Epithelial cell of prostate (primary cell): ENCODE results near the gene ERAP2.
"Not testable (repeated sequence)": the region's sequence is repeated elsewhere in the genome, so short reads cannot be mapped to it uniquely, and the experiment has no call there.

Source experiments
- DNase-seq: peaks from one replicate; pipeline ENCODE4 v3.0.0-alpha.2; 2011; ENCODE audit warnings: low read depth, low spot score
- H3K27ac ChIP-seq: fragments of 450-650 bp; 2 replicates; pipeline ENCODE4 v1.5.1; 2017; ENCODE audit warnings: mild to moderate bottlenecking

The ERAP2 gene

GRCh38 chr5:96863114-96863513 is 13.2 kb upstream of the ERAP2 start:
- no peak overlapping the region for H3K27ac ChIP-seq
- no peak for DNase-seq

- no peak overlapping the region for H3K27ac ChIP-seq
- DNase-seq: no peak
Measured at GRCh38 chr5:96863949-96864584, 12.2 kb upstream of the ERAP2 start.

GRCh38 chr5:96864922-96865530 is 11.3 kb upstream of the ERAP2 start:
- H3K27ac ChIP-seq: no peak overlapping the region
- no peak for DNase-seq

- no peak overlapping the region for H3K27ac ChIP-seq
- no peak for DNase-seq
Measured at GRCh38 chr5:96868603-96869371, 7.5 kb upstream of the ERAP2 start.

GRCh38 chr5:96869372-96869641 is 7.0 kb upstream of the ERAP2 start:
- DNase-seq: no peak
- H3K27ac ChIP-seq: no peak overlapping the region

- DNase-seq: no peak
- no peak overlapping the region for H3K27ac ChIP-seq
Measured at GRCh38 chr5:96870094-96871026, 5.9 kb upstream of the ERAP2 start.

GRCh38 chr5:96871027-96871399 is 5.3 kb upstream of the ERAP2 start:
- DNase-seq: no peak
- no peak overlapping the region for H3K27ac ChIP-seq

GRCh38 chr5:96871686-96872085 is 4.6 kb upstream of the ERAP2 start:
- H3K27ac ChIP-seq: no peak overlapping the region
- DNase-seq: no peak

- DNase-seq: no peak
- H3K27ac ChIP-seq: no peak overlapping the region
Measured at GRCh38 chr5:96873449-96873848, 2.9 kb upstream of the ERAP2 start.

- no peak overlapping the region for H3K27ac ChIP-seq
- no peak for DNase-seq
Measured at GRCh38 chr5:96874631-96875030, 1.7 kb upstream of the ERAP2 start.

- peak overlapping the region; percentile 76 for H3K27ac ChIP-seq
- no peak for DNase-seq
Measured at GRCh38 chr5:96875791-96876291, 459 bp upstream of the ERAP2 start.

GRCh38 chr5:96876977-96877469 is 723 bp downstream of the ERAP2 start:
- peak overlapping the region; percentile 76 for H3K27ac ChIP-seq
- DNase-seq: not testable (repeated sequence)

GRCh38 chr5:96879665-96880064 is 3.4 kb downstream of the ERAP2 start:
- peak overlapping the region; percentile 77 for H3K27ac ChIP-seq
- DNase-seq: no peak

GRCh38 chr5:96880444-96881164 is 4.3 kb downstream of the ERAP2 start:
- peak; percentile 39 for DNase-seq
- H3K27ac ChIP-seq: peak overlapping the region; percentile 77

- DNase-seq: peak; percentile 14
- peak overlapping the region; percentile 77 for H3K27ac ChIP-seq
Measured at GRCh38 chr5:96881511-96882115, 5.3 kb downstream of the ERAP2 start.

- DNase-seq: no peak
- H3K27ac ChIP-seq: no peak overlapping the region
Measured at GRCh38 chr5:96883871-96884270, 7.6 kb downstream of the ERAP2 start.

GRCh38 chr5:96884995-96885394 is 8.7 kb downstream of the ERAP2 start:
- no peak overlapping the region for H3K27ac ChIP-seq
- DNase-seq: no peak

GRCh38 chr5:96885518-96886338 is 9.4 kb downstream of the ERAP2 start:
- DNase-seq: no peak
- no peak overlapping the region for H3K27ac ChIP-seq
